HG02973 (cell line): ENCODE measurements around the gene CPSF3.
"Not testable (repeated sequence)": the region's sequence is repeated elsewhere in the genome, so short reads cannot be mapped to it uniquely, and the experiment has no call there.

Source experiments
- ATAC-seq: cut with Tn5 transposase; IDR thresholded peaks from one replicate; pipeline ENCODE4 v1.9.1; 2021; ENCODE audit warnings: moderate library complexity; ENCODE audit not compliant: unreplicated experiment

Gene CPSF3

GRCh38 chr2:9392898-9393765, 30.3 kb upstream of the CPSF3 start:
- ATAC-seq: no peak

- ATAC-seq: no peak
These were observed 28.6 kb upstream of the CPSF3 start for GRCh38 chr2:9394816-9395215.

GRCh38 chr2:9397201-9397600, 26.3 kb upstream of the CPSF3 start:
- no peak for ATAC-seq

GRCh38 chr2:9398251-9398650, 25.2 kb upstream of the CPSF3 start:
- ATAC-seq: not testable (repeated sequence)

- no peak for ATAC-seq
These were observed 24.3 kb upstream of the CPSF3 start for GRCh38 chr2:9398881-9399780.

GRCh38 chr2:9400268-9401058, 23.0 kb upstream of the CPSF3 start:
- ATAC-seq: no peak

- ATAC-seq: no peak
These were observed 22.4 kb upstream of the CPSF3 start for GRCh38 chr2:9401059-9401547.

- no peak for ATAC-seq
These were observed 21.6 kb upstream of the CPSF3 start for GRCh38 chr2:9401646-9402371.

- no peak for ATAC-seq
These were observed 19.5 kb upstream of the CPSF3 start for GRCh38 chr2:9403924-9404323.

- no peak for ATAC-seq
These were observed 19.0 kb upstream of the CPSF3 start for GRCh38 chr2:9404451-9404850.

- ATAC-seq: no peak
These were observed 17.8 kb upstream of the CPSF3 start for GRCh38 chr2:9405636-9406035.

- no peak for ATAC-seq
These were observed 16.7 kb upstream of the CPSF3 start for GRCh38 chr2:9406529-9407362.

- no peak for ATAC-seq
These were observed 16.1 kb upstream of the CPSF3 start for GRCh38 chr2:9407363-9407811.

GRCh38 chr2:9408641-9409151, 14.8 kb upstream of the CPSF3 start:
- no peak for ATAC-seq

- ATAC-seq: no peak
These were observed 13.3 kb upstream of the CPSF3 start for GRCh38 chr2:9410108-9410507.

- ATAC-seq: no peak
These were observed 10.7 kb upstream of the CPSF3 start for GRCh38 chr2:9412781-9413180.

GRCh38 chr2:9415516-9416169, 7.8 kb upstream of the CPSF3 start:
- ATAC-seq: no peak

- ATAC-seq: no peak
These were observed 7.0 kb upstream of the CPSF3 start for GRCh38 chr2:9416267-9416961.
